H4 (cell line): ENCODE data around the gene CD53. TPM values are rescaled to one million over a fixed set of nuclear protein-coding genes. Genes with fewer than 3 reads are reported as not detected.
"Not testable (repeated sequence)": the region's sequence is repeated elsewhere in the genome, so short reads cannot be mapped to it uniquely, and the experiment has no call there.

ENCODE experiments used
- DNase-seq: peaks from one replicate; pipeline ENCODE4 v3.0.0-alpha.2; 2015; ENCODE audit warnings: low spot score
- total RNA-seq: library from RNA; depleted of rRNA; stranded (reverse); fragments of >200 nt; shearing (Covaris generic); gene quantifications from 2 replicates; pipeline ENCODE4 v1.2.3, GENCODE V29; 2014; rRNA removed

The CD53 gene
- total RNA-seq, 1 experiment from 2014 or later = 0.35 TPM

- DNase-seq = no peak
Measured at GRCh38 chr1:110916274-110916668, 43.3 kb downstream of the CD53 start.

- DNase-seq = peak; percentile 72
Measured at GRCh38 chr1:110916669-110917306, 43.8 kb downstream of the CD53 start.

GRCh38 chr1:110918016-110918415, 45.1 kb downstream of the CD53 start:
- DNase-seq = no peak

- DNase-seq = no peak
Measured at GRCh38 chr1:110921953-110922352, 49.0 kb downstream of the CD53 start.

GRCh38 chr1:110927484-110928075, 54.6 kb downstream of the CD53 start:
- peak; percentile 9 for DNase-seq

- DNase-seq = no peak
Measured at GRCh38 chr1:110928191-110928590, 55.2 kb downstream of the CD53 start.

GRCh38 chr1:110928904-110929303, 56.0 kb downstream of the CD53 start:
- DNase-seq = no peak

- not testable (repeated sequence) for DNase-seq
Measured at GRCh38 chr1:110931097-110931496, 58.1 kb downstream of the CD53 start.

GRCh38 chr1:110936567-110936966, 63.6 kb downstream of the CD53 start:
- no peak for DNase-seq

GRCh38 chr1:110944806-110945205, 71.9 kb downstream of the CD53 start:
- no peak for DNase-seq

GRCh38 chr1:110945626-110946025, 72.7 kb downstream of the CD53 start:
- DNase-seq = no peak

- DNase-seq = no peak
Measured at GRCh38 chr1:110948038-110948810, 75.3 kb downstream of the CD53 start.

Other genes with a start within 250 kb of the CD53 start
- gene KCNA3, start 198.2 kb upstream of the CD53 start, total RNA-seq = not detected in 2 replicates
- gene LRIF1, start 90.8 kb downstream of the CD53 start, total RNA-seq = 0.06 and 0.15 TPM in 2 replicates